Measurements from ENCODE around the gene HCFC1.

GRCh38 chrX:153950127-153950526 lies 21.5 kb downstream of the HCFC1 start:
- TF ChIP-seq CTCF (IDR thresholded peaks at IDR 0.05) (no peak), MXI1 (IDR thresholded peaks at IDR 0.05; ENCODE audit: low read depth, low read length) (no peak), RAD21 (IDR thresholded peaks at IDR 0.05; ENCODE audit: low read length) (no peak), ZBTB33 (IDR thresholded peaks at IDR 0.05; ENCODE audit: borderline replicate concordance, low read depth) (no peak), NFIC (IDR thresholded peaks at IDR 0.05; ENCODE audit: borderline replicate concordance) (no peak), SMC3 (IDR thresholded peaks at IDR 0.05; ENCODE audit: low read depth, low read length) (no peak), EP300 (IDR thresholded peaks at IDR 0.05; ENCODE audit: borderline replicate concordance in 1 of 2, low read depth in 1 of 2, low read length in 1 of 2) (no peak), PBX3 (IDR thresholded peaks at IDR 0.05) (no peak), MAX (IDR thresholded peaks at IDR 0.05; ENCODE audit: low read depth) (no peak), POLR2AphosphoS5 (IDR thresholded peaks at IDR 0.05; ENCODE audit: low read depth, low read length) (no peak), EZH2phosphoT487 (IDR thresholded peaks at IDR 0.05; ENCODE audit: borderline replicate concordance, low read depth) (no peak)
